MM.1S (cell line): ENCODE data around the gene BMP7.

Experiments used
- DNase-seq: peaks from one replicate; pipeline ENCODE4 v3.0.0-alpha.2; 2015
- H2AFZ ChIP-seq: fragments of 300-600 bp; sonication (generic); 2 replicates; pipeline ENCODE4 v1.6.0; 2016; ENCODE audit warnings: antibody characterized with exemption, low read length
- H3F3A ChIP-seq: fragments of 300-600 bp; sonication (generic); 2 replicates; pipeline ENCODE4 v1.6.1; 2016; ENCODE audit warnings: mild to moderate bottlenecking, antibody characterized with exemption, low read length, moderate library complexity, mixed read lengths; ENCODE audit not compliant: insufficient read depth
- H3K27ac ChIP-seq: fragments of 300-600 bp; sonication (generic); 2 replicates; pipeline ENCODE4 v1.5.1; 2016; ENCODE audit warnings: mild to moderate bottlenecking, low read length
- H3K27me3 ChIP-seq: fragments of 300-600 bp; sonication (generic); replicated peaks from 2 replicates; pipeline ENCODE4 v1.6.0; 2016; ENCODE audit warnings: low read length; ENCODE audit not compliant: insufficient read depth
- H3K36me3 ChIP-seq: fragments of 300-600 bp; sonication (generic); replicated peaks from 2 replicates; pipeline ENCODE4 v1.6.1; 2016; ENCODE audit warnings: mild to moderate bottlenecking, low read length, mixed read lengths; ENCODE audit not compliant: insufficient read depth
- H3K4me1 ChIP-seq: fragments of 300-600 bp; sonication (generic); 2 replicates; pipeline ENCODE4 v1.6.1; 2016; ENCODE audit warnings: low read length, mixed read lengths
- H3K4me2 ChIP-seq: fragments of 300-600 bp; sonication (generic); 2 replicates; pipeline ENCODE4 v1.6.0; 2016; ENCODE audit warnings: low read depth, low read length
- H3K4me3 ChIP-seq: fragments of 300-600 bp; sonication (generic); 2 replicates; pipeline ENCODE4 v1.5.1; 2016; ENCODE audit warnings: low read length, mixed read lengths
- H3K79me2 ChIP-seq: fragments of 300-600 bp; sonication (generic); 2 replicates; pipeline ENCODE4 v1.6.1; 2016; ENCODE audit warnings: mixed run types, low read length, mixed read lengths
- H3K9ac ChIP-seq: fragments of 300-600 bp; sonication (generic); 2 replicates; pipeline ENCODE4 v1.6.1; 2016; ENCODE audit warnings: low read length, mixed read lengths
- H3K9me2 ChIP-seq: fragments of 300-600 bp; sonication (generic); replicated peaks from 2 replicates; pipeline ENCODE4 v1.6.1; 2016; ENCODE audit warnings: mild to moderate bottlenecking, low read length, mixed read lengths; ENCODE audit not compliant: insufficient read depth
- H3K9me3 ChIP-seq: fragments of 300-600 bp; sonication (generic); replicated peaks from 2 replicates; pipeline ENCODE4 v1.6.1; 2016; ENCODE audit warnings: mild to moderate bottlenecking, low read length, mixed read lengths; ENCODE audit not compliant: insufficient read depth
- H4K20me1 ChIP-seq: fragments of 300-600 bp; sonication (generic); 2 replicates; pipeline ENCODE4 v1.6.1; 2016; ENCODE audit warnings: mild to moderate bottlenecking, low read length, moderate library complexity, mixed read lengths; ENCODE audit not compliant: insufficient read depth
- EZH2 ChIP-seq: fragments of 300-600 bp; sonication (generic); optimal IDR thresholded peaks from 2 replicates; pipeline ENCODE3; 2017; ENCODE audit warnings: low read depth, mild to moderate bottlenecking, antibody characterized with exemption, low read length, mixed read lengths
- EZH2phosphoT487 ChIP-seq: fragments of 300-600 bp; sonication (generic); IDR thresholded peaks from 2 replicates; pipeline ENCODE4 v1.6.1; 2018; ENCODE audit warnings: antibody characterized with exemption, low read length
- TF ChIP-seq, protein P1 (sequence below): fragments of 300-600 bp; sonication (generic); IDR thresholded peaks from 2 replicates; pipeline ENCODE4 v1.5.1; 2016; ENCODE audit warnings: antibody characterized with exemption, low read length, mixed read lengths

Gene BMP7

DNA sequence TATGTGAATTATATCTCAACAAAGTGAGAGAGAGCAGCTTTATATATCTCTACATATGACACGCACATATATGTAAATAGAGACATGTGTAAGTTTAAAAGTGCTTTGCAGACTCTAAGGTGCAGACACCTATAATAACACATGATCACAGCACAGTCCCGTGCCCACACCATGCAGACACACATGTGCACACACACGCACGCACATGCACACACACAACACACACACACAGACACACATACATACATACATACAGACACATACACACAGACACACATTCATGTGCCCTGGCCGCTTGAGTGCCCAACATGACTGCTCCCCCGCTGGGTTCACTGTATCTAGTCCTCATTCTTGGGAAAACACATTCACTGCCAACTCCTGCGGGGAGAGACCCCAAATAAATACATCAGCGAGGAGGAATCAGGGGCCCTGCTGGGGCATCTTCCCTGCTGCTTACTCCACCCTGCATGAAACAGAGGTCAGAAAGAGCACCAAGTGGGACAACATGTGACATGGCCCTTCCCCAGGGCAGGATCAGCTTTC, 121.3 kb downstream of the BMP7 start:
- Histone ChIP-seq H2AFZ (no peak overlapping the region), H3K36me3 (no peaks in the 10 kb centered on the region), H3F3A (no peaks in the 10 kb centered on the region), H4K20me1 (no peaks in the 10 kb centered on the region), H3K79me2 (no peaks in the 10 kb centered on the region), H3K4me3 (no peak overlapping the region), H3K27ac (no peak overlapping the region), H3K4me1 (peaks cover 7% of the 10 kb centered on the region; the same call in 1 of the 2 replicates), H3K27me3 (no peaks in the 10 kb centered on the region), H3K9me3 (0 out of 2 replicates have a peak, but pooled peaks cover 4% of the 10 kb centered on the region), H3K9me2 (no peaks in the 10 kb centered on the region), H3K4me2 (no peak overlapping the region), H3K9ac (no peak overlapping the region)
- TF ChIP-seq EZH2phosphoT487: no peak
- TF ChIP-seq, protein P1, sequence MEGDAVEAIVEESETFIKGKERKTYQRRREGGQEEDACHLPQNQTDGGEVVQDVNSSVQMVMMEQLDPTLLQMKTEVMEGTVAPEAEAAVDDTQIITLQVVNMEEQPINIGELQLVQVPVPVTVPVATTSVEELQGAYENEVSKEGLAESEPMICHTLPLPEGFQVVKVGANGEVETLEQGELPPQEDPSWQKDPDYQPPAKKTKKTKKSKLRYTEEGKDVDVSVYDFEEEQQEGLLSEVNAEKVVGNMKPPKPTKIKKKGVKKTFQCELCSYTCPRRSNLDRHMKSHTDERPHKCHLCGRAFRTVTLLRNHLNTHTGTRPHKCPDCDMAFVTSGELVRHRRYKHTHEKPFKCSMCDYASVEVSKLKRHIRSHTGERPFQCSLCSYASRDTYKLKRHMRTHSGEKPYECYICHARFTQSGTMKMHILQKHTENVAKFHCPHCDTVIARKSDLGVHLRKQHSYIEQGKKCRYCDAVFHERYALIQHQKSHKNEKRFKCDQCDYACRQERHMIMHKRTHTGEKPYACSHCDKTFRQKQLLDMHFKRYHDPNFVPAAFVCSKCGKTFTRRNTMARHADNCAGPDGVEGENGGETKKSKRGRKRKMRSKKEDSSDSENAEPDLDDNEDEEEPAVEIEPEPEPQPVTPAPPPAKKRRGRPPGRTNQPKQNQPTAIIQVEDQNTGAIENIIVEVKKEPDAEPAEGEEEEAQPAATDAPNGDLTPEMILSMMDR: no peak
- no peak for TF ChIP-seq EZH2
- DNase-seq: no peak

DNA sequence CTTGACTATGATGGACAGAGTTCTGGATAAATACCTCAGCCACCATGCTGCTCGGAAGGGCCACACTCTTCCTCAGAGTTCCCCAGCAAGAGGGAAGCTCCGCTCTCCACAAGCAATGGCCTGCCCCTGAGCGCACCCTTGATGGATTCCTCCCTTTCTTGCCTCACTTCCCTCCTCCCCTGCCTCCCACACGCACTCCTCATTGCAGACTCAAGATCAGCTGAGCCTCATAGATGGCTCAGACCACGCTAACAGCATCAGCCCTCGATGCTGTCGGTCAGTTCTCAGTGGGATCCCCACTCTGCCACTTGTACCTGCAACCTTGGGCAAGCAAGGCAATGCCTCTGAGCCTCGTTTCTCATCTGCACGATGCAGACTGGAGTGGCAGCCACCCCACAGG, 123.3 kb downstream of the BMP7 start:
- H4K20me1 ChIP-seq: no peaks in the 10 kb centered on the region
- no peaks in the 10 kb centered on the region for H3F3A ChIP-seq
- H3K4me3 ChIP-seq: no peak overlapping the region
- H3K9ac ChIP-seq: no peak overlapping the region
- no peak for DNase-seq
- H3K36me3 ChIP-seq: no peaks in the 10 kb centered on the region
- H3K4me2 ChIP-seq: no peak overlapping the region
- H3K9me3 ChIP-seq: 0 out of 2 replicates have a peak, but pooled peaks cover 4% of the 10 kb centered on the region
- no peaks in the 10 kb centered on the region for H3K27me3 ChIP-seq
- TF ChIP-seq, protein P1: no peak
- TF ChIP-seq EZH2phosphoT487: no peak
- TF ChIP-seq EZH2: no peak
- H3K4me1 ChIP-seq: peaks cover 7% of the 10 kb centered on the region; the same call in 1 of the 2 replicates
- H3K27ac ChIP-seq: no peak overlapping the region
- no peaks in the 10 kb centered on the region for H3K9me2 ChIP-seq
- H2AFZ ChIP-seq: no peak overlapping the region
- H3K79me2 ChIP-seq: no peaks in the 10 kb centered on the region

DNA sequence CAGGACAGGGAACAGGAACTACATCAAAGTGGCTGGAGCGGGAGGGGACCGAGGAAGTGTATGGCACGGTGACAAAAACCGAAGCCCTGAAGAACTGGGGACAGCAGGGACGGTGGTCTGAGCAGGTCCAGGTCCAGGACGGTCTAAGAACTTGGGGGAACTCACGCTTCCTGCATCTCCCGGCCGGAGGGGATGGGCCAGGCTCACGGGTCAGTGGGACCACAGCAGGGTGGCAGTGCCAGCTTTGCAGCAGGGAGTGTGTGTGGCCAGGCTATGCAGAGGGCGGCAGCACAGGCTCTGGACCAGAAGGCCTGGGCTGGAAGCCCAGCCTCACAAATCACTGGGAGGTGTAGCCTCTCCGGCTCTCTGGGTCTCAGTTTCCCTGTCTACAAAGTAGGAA, 123.8 kb downstream of the BMP7 start:
- H3K79me2 ChIP-seq: no peaks in the 10 kb centered on the region
- TF ChIP-seq EZH2phosphoT487 (no peak), EZH2 (no peak)
- TF ChIP-seq, protein P1: no peak
- H3F3A ChIP-seq: no peaks in the 10 kb centered on the region
- peaks cover 7% of the 10 kb centered on the region; the same call in 1 of the 2 replicates for H3K4me1 ChIP-seq
- 0 out of 2 replicates have a peak, but pooled peaks cover 4% of the 10 kb centered on the region for H3K9me3 ChIP-seq
- no peak overlapping the region for H3K9ac ChIP-seq
- no peaks in the 10 kb centered on the region for H4K20me1 ChIP-seq
- H3K4me3 ChIP-seq: no peak overlapping the region
- no peak overlapping the region for H3K4me2 ChIP-seq
- no peaks in the 10 kb centered on the region for H3K36me3 ChIP-seq
- H3K27me3 ChIP-seq: no peaks in the 10 kb centered on the region
- H3K9me2 ChIP-seq: no peaks in the 10 kb centered on the region
- no peak overlapping the region for H3K27ac ChIP-seq
- no peak for DNase-seq
- no peak overlapping the region for H2AFZ ChIP-seq
